ENCODE measurements around the gene FGF14.

Gene FGF14

GRCh38 chr13:102237230-102237629 is 164.6 kb downstream of the FGF14 start:
- DNase-seq = no peak

GRCh38 chr13:102236830-102237229 is 165.0 kb downstream of the FGF14 start:
- DNase-seq = no peak

- DNase-seq = no peak
Measured at GRCh38 chr13:102236341-102236740, 165.5 kb downstream of the FGF14 start.

GRCh38 chr13:102235689-102236088 is 166.2 kb downstream of the FGF14 start:
- no peak for DNase-seq

GRCh38 chr13:102234618-102235017 is 167.2 kb downstream of the FGF14 start:
- peak; percentile 40 for DNase-seq

- no peak for DNase-seq
Measured at GRCh38 chr13:102233566-102234208, 168.2 kb downstream of the FGF14 start.

GRCh38 chr13:102231479-102231878 is 170.4 kb downstream of the FGF14 start:
- DNase-seq = no peak

GRCh38 chr13:102227741-102228140 is 174.1 kb downstream of the FGF14 start:
- no peak for DNase-seq

GRCh38 chr13:102226591-102226990 is 175.3 kb downstream of the FGF14 start:
- DNase-seq = no peak

GRCh38 chr13:102225892-102226291 is 176.0 kb downstream of the FGF14 start:
- no peak for DNase-seq

GRCh38 chr13:102220681-102221228 is 181.1 kb downstream of the FGF14 start:
- DNase-seq = no peak

GRCh38 chr13:102214956-102215355 is 186.9 kb downstream of the FGF14 start:
- no peak for DNase-seq

GRCh38 chr13:102212729-102213128 is 189.1 kb downstream of the FGF14 start:
- DNase-seq = no peak

- DNase-seq = no peak
Measured at GRCh38 chr13:102208347-102208746, 193.5 kb downstream of the FGF14 start.

- no peak for DNase-seq
Measured at GRCh38 chr13:102207680-102208342, 194.0 kb downstream of the FGF14 start.

- DNase-seq = no peak
Measured at GRCh38 chr13:102203718-102204117, 198.1 kb downstream of the FGF14 start.

GRCh38 chr13:102198418-102199311 is 203.2 kb downstream of the FGF14 start:
- no peak for DNase-seq

- no peak for DNase-seq
Measured at GRCh38 chr13:102197193-102197592, 204.7 kb downstream of the FGF14 start.

GRCh38 chr13:102195566-102196462 is 206.0 kb downstream of the FGF14 start:
- DNase-seq = no peak

GRCh38 chr13:102192858-102193257 is 209.0 kb downstream of the FGF14 start:
- DNase-seq = no peak

- peak; percentile 2 for DNase-seq
Measured at GRCh38 chr13:102191951-102192502, 209.8 kb downstream of the FGF14 start.

- no peak for DNase-seq
Measured at GRCh38 chr13:102190930-102191329, 210.9 kb downstream of the FGF14 start.
